Activated naive CD4-positive, alpha-beta T cell (primary cell): ENCODE data around the gene IRF7.
"Not testable (repeated sequence)": the region's sequence is repeated elsewhere in the genome, so short reads cannot be mapped to it uniquely, and the experiment has no call there.

Source experiments
- DNase-seq, 4 experiments: peaks; one replicate each; lab custom pipeline; 2025; lab: John Stamatoyannopoulos, UW

The IRF7 gene

DNA sequence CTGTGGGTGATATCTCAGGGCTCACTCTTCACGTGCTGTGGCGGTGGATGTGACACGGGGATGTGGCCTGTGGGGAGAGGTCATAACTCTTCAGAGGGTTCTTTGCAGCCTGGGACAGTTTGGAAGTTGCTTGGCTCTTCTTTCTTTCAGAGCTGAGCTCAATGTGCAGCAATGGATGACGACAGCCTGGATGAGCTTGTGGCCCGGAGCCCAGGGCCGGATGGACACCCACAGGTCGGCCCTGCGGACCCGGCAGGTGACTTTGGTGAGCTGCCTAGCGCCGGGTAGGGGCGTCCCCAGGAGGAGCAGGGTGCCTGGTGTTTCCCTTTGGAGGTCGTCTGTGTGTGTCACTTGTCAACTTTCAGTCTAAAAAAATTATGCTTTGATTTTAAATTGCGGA lies 34.4 kb downstream of the IRF7 start:
- DNase-seq = no peak

DNA sequence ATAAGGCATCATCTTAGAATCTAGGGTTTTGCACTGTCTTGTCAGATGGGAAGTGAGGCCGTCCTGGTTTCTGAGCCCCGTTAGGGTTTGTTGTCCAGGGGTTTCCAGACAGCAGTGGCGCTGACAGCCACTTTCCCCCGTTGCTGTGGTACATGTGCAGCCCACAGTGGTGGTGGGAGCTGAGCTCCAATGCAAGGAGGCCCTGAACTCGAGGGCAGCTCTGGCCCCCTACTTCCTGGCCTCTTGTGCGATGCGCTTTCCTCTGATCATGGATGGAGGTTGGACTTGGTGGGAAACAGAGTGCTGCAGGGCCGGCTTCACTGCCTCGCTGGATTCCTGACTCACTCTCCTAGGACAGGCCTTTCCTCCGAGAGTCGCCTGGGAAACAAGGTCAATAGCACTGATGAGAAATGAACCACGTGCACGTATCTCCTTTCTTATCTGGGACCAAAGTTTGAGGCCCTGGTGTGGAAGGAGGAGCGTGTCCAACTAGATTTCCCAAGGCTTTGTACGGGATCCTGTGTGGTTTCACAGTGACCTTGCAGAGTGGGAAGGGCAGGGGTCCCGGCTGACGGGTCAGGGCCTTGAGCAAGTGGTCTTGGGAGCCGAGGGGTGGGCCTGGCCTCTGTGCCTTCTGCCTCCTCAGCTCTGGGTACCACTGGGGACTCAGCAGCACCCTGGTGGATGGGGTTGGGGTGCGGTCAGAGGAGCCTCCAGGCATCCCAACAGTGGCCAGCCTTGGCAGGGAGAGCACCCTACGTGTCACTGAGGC lies 35.7 kb downstream of the IRF7 start:
- DNase-seq = no peak

GRCh38 chr11:578276-579035 lies 37.3 kb downstream of the IRF7 start:
- no peak for DNase-seq

DNA sequence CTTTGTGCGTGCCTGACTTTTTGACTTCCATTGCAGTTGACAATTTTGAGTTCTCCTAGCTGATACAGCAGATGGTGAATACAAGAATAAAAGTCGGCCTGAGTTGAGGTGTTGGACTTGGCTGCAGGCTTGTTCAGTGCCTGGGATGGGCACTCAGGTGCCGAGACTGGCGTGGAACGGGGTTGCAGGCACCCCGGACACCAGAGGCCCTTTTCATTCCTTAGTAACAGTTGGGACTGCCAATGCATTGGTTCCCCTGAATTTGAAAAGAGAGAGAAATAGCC lies 38.2 kb downstream of the IRF7 start:
- no peak for DNase-seq

- DNase-seq = no peak
Measured at GRCh38 chr11:576811-577610, 38.7 kb downstream of the IRF7 start.

DNA sequence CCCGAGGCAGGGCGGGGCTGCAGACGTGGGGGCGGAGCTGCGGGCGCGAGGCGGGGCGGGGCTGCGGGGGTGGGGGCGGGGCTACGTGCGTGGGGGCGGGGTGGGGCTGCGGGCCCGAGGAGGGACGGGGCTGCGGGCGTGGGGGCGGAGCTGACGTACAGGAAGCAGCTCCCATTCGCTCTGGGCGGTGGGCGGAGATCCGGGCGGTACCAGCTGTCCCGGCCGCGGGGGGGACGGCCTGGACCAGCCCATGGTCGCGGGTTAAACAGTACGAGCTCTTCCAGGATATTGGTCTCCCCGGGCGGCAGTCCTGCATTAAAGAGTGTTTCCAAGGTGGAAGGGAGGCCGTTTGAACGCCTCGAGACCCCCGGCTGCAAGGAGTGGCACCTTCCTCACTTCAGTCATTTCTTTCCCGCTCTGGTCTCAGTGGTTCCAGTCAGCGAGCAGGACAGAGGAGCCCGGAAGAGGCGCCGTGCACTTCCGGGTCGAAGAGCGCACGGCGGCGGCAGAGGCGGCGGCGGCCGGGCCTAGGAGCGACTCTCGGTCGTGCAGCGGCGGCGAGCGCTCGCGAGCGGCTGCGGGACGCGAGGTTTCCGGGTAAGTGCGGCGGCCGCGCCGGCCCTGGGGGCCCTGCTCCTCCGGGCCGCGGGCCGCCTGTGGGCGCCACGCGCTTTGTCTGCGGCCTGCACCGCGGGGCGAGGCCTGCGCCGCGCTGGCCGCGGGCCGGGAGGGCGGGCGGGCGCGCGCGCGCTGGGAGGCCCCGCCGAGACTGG lies 39.6 kb downstream of the IRF7 start, which contains the start of gene PHRF1:
PHRF1 (plus strand) TSS at position 475 of the 773 bp plus-strand sequence. CDS start 5,043 bp downstream, outside the sequence.
- DNase-seq = peak; percentile 81 to 95 (median 90)

DNA sequence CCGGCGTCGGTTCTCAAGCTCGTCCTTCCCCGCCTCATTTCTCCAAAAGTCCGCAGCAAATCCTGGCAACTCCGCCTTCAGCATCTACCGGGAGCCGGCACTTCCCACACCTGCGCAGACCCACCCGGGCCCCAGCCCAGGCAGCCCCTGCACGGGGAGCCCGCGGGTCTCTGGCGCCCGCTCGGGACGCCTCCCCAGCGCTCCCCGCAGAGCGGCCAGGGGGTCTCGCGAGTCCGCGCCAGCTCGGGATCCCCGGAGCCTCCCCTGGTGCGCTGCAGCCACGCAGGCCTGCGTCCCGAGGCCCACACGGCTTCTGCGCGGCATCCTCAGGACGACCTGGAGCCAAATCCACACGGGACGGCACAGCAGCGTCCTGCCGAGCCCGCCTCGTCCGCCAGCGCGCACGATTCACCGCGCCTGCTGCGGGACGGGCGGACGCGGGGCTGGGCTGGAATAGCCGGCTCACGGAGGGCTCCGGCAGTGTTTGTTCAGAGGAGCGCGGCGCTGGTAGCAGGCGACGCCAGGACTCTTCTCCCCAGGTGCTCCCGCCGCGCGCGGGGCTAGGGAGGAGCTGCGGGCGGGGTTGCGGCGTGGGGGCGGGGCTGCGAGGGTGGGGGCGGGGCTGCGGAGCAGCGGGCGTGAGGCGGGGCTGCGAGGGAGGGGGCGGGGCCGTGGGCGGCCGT lies 40.3 kb downstream of the IRF7 start:
- no peak for DNase-seq

DNA sequence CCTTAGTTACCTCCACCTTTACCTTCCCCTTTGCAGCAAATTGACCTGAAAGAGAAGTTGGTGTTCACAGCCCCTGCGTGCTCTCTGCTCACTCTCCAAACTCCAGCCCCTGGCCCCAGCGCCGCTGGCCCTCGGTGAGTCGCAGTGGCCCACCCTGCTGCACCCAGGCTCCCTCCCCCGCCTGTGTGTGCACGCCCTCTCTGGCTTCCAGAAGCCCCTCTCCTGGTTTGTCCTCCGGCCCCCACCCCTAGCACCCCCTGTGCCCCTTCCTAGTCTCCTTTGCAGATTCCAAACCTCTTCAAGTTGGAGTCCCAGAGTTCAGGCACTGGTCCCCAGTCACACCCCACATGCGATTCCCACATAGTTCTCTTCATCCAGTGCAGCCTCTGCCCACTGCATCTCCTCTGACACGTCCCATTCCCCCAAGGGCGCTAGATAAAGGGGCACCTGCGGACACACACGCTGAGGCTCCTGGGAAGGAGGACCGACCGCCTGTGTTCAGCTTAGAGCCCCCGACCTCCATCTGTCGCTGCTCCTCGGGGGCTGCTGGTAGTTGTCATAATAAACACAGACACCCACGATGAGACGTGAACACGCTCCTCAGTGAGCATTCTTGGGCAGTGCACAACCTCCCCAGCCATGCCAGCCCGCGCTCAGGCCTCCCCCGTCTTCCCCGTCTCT lies 41.0 kb downstream of the IRF7 start:
- DNase-seq = no peak

DNA sequence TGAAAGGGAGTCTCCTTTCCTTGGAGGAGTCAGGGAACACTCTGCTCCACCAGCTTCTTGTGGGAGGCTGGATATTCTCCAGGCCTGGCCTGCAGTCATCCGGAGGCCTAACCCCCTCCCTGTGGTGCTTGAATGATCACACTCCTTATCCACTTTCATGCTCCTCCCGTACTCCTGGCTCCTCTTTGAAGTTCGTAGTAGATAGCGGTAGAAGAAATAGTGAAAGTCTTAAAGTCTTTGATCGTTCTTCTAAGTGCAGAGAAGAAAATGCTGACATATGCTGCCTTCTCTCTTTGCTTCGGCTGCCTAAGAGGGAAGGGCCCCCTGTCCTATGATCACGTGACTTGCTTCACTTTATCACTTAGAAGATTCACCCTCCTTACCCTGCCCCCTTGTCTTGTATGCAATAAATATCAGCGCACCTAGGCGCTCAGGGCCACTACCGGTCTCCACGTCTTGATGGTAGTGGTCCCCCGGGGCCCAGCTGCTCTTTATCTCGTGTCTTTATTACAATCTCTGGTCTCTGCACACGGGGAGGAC lies 41.6 kb downstream of the IRF7 start:
- not testable (repeated sequence) for DNase-seq

DNA sequence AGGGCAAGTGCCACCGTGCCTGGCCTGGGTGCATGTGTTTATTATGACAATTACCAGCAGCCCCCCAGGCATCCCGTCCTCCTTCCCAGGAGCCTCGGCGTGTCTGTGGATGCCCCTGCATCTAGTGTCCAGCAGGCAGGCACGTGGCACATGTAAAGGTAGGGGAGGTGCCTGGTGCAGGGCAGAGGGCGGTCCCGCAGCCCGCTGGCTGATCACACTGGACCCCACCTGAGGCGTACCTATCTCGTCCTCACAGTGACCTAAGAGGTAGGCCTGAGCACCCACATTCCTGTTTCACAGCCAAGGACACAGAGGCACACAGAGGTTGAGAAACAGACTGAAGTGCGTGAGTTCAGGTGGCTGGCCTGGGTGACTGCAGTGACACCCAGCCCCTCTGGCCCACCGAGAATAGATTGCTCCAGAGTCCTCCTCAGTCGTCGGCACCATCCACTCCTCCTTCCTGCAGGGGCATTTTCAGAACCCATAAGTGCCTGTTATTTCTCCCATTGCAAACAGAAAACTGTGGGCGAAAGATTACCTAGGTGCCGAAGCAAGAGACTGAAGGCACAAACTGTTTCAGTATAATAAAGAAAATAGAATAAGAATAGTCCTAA lies 42.5 kb downstream of the IRF7 start:
- no peak for DNase-seq

DNA sequence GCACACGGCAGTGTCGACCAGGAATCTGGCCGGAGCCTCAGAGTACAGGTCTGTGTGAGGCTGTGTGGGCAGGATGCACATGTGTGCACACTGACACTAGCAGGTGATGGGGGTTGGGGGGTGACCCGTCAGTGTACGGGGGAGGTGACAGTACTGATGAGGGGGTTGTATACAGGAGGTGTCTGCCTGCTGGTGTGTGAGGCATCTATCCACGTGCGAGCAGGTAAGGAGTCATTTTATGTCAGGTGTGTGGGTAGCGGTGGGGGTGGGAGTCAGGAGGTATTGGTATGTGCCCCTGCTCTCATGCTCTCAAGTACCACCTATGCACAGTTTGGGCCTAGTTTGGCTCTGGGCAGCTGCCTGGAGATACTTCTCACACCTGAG lies 44.0 kb downstream of the IRF7 start:
- no peak for DNase-seq

DNA sequence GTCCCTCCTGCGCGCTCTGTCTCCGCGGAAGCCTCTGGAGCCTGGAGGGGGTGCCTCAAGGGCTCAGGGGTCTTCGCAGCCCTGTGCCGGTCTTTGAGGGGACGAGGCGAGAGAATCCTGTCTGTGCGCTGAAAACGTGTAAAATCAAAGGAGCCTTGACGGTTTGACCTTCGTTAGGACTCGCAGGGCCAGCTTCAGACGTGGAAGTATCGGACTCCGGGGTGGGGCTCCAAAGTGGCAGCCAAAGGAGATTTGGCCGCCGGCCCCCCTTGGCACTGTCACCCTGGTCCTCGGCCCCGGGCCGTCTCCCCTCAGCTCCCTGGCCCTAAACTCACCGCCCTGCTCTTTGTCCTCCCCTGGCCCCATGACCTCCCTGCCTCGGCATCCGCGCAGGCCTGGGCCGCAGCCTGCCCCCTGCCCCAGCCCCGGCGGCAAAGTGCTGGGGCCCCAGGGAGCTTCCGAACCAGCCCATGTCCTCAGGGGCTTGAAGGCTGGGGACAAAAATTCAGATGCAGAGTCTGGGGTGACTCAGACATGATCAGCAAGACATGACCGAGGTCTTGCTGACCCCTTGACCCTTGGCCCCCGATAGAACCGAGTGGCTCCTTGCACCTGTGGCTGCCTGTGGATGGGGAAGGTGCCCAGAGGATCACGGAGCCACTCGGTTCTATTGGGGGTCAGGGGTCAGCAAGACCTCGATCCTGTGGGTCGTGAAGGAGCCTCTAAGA lies 46.4 kb downstream of the IRF7 start:
- no peak for DNase-seq

DNA sequence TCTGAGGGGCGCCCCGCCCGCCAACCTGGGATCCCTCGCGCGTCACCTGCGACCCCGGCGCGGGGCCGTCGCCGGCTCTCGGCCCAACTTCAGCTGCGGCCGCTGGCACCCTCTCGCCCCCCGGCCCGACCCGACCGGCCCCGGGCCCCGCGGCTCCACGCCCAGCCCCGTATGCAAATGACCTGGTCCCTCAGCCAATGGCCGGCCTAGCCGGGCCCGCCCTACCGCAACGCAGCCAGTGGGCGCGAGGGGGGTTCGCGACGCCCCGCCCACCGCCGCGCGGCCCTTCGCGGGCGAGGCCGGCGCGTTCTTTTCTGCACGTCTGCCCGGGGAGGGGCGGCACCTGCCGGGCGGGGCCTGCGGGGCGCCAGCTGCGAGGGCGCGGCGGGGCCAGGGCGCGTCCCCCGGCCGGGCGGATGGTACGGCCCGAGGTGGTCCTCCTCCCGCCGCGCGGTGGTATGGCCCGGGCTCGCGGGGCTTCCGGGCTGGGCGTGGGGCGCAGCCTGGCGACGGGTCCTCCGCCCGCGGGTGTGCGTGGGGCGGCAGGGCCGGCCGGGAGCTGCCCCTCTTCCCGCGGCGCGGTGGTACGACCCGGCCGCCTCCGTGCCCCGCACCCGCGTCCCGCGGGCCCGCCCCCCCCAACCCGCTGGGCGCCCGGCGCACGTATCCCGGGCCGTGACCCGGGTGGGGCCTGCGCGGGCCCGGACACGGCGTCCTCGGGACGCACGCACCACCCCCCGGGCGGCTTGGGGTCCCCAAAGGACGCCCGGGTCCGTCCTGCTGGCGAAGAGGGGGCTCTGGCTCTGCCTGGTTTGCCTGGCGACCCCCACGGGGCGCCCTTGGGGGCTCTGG lies 47.2 kb downstream of the IRF7 start:
- peak; percentile 65 to 96 (median 74) for DNase-seq

- DNase-seq = no peak
Measured at GRCh38 chr11:567629-568292, 48.0 kb downstream of the IRF7 start.

GRCh38 chr11:567011-567628 lies 48.6 kb downstream of the IRF7 start:
- DNase-seq = no peak

DNA sequence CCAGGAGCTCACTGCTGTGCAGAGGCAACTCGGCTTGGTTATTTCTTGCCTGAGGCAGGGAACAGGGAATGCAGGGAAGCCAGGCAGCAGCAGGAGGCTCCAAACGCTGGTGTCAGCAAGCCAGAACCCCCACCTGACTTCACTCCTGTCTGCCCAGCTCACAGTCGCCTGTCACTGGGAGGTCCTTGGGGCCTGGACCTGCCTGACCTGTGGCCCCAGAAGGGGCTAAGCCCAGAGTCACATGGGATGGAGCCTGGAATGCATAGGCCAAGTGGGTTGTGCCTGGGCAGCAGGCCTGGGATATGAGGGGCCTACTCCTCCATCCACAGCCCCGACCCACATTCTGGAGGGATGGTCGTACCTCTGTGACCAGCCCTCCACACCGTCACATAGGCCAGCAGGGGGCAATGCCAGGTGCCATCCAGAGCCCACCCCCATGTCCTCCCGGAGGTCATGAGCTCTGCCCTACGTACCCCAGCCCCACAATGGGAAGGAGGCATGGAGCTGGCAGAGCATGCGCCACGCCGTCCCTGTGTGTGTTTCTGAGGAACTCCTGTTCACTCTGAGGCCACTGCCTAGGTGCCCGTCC lies 49.7 kb downstream of the IRF7 start:
- DNase-seq = no peak
